Ovary (tissue), 9 donors: ENCODE results near the gene SLC25A30. TPM values are rescaled to one million over a fixed set of nuclear protein-coding genes. Genes with fewer than 3 reads are reported as not detected.

Source experiments
- DNase-seq, 5 donors: peaks; one replicate each; pipeline ENCODE4 v3.0.0-alpha.2; 2019 to 2020
- H3K27ac ChIP-seq, 2 donors: fragments of 200-600 bp; one replicate each; pipeline versions ENCODE4 v1.5.1 to v1.8.0; 2019 to 2022
- H3K27me3 ChIP-seq: fragments of 200-600 bp; one replicate; pipeline ENCODE4 v1.8.0; 2022
- H3K36me3 ChIP-seq: fragments of 200-600 bp; sonication (generic); one replicate; pipeline ENCODE4 v1.5.1; 2019
- H3K4me1 ChIP-seq: one replicate; pipeline ENCODE4 v1.8.1; 2013; ENCODE audit warnings: mild to moderate bottlenecking, moderate library complexity; ENCODE audit not compliant: insufficient read depth
- H3K4me3 ChIP-seq: fragments of 200-600 bp; sonication (generic); one replicate; pipeline ENCODE4 v1.5.1; 2017
- H3K9me3 ChIP-seq, 2 donors: fragments of 200-600 bp in 1 of 2; sonication (generic) in 1 of 2; one replicate each; pipeline versions ENCODE4 v1.5.1 to v1.8.1; 2013 to 2019; ENCODE audit warnings: mild to moderate bottlenecking in 1 of 2, moderate library complexity in 1 of 2
- EP300 ChIP-seq: sonication (generic); formaldehyde crosslinking; IDR thresholded peaks from one replicate; pipeline ENCODE4 v1.6.1; 2017; ENCODE audit warnings: antibody characterized with exemption
- POLR2A ChIP-seq: fragments of 450-650 bp; IDR thresholded peaks from one replicate; pipeline ENCODE4 v1.6.1; 2017; ENCODE audit warnings: antibody characterized with exemption, mild to moderate bottlenecking, moderate library complexity
- WGBS, 3 donors: extraction: QIAGEN DNeasy Blood & Tissue Kit in 1 of 3; methylation state at CpG; one replicate each; pipeline versions ENCODE4 v1.1.5 to v1.1.7; 2013 to 2017; 5-methylcytosine and 5-hydroxymethylcytosine counted together
- intact Hi-C, 4 donors: fragments of 100-400 bp; cut with DNase I; formaldehyde crosslinking; loops; one replicate each; pipeline versions ENCODE4 v1.11.0 to v1.15.1; 2022 to 2023
- polyA plus RNA-seq, 2 donors: library from polyadenylated mRNA; stranded (reverse); fragments of 200-250 nt in 1 of 2; fragments of 350-450 nt in 1 of 2; fragmentation: Illumina TruSeq in 1 of 2; extraction: RNeasy Lipid Tissue Mini Kit (QIAGEN cat#74804) in 1 of 2; gene quantifications; one replicate each; pipeline ENCODE4 v1.2.3, GENCODE V29; 2013 to 2014
- total RNA-seq, 7 donors: library from RNA; depleted of rRNA in 2 of 7; stranded (reverse); fragments of >200 nt in 2 of 7; fragmentation: NEBNext Ultra II Directional in 3 of 7; extraction: Animal tissue kit (Norgen Biotek cat#: 25700) in 3 of 7; gene quantifications; one replicate each; pipeline versions ENCODE4 v1.1.0 to v1.2.4, GENCODE V29; 2016 to 2023
- TF ChIP-seq, protein P1 (sequence below), 3 donors: fragments of 450-650 bp in 2 of 3; fragments of 200-600 bp in 1 of 3; IDR thresholded peaks; one replicate each; pipeline versions ENCODE4 v1.5.1 to v1.8.0; 2016 to 2022; ENCODE audit warnings: antibody characterized with exemption in 3 of 3, mild to moderate bottlenecking in 1 of 3
- donor health status: DM: no; HTN: no; CAD: no; lungs with moderate emphysema.
- donor health status: DM: no; HTN: no; CAD: no.
- donor health status: Bipolar disorder and iron deficiency.
- donor health status: DM: yes; HTN: yes; CAD: no.
- donor health status: DM: no; HTN: no; CAD: no.
- donor health status: DM: yes; HTN: yes; CAD: no.

Gene SLC25A30
- total and polyA plus RNA-seq, 9 donors: 10.7 to 33.4 (median 22.8) TPM

DNA sequence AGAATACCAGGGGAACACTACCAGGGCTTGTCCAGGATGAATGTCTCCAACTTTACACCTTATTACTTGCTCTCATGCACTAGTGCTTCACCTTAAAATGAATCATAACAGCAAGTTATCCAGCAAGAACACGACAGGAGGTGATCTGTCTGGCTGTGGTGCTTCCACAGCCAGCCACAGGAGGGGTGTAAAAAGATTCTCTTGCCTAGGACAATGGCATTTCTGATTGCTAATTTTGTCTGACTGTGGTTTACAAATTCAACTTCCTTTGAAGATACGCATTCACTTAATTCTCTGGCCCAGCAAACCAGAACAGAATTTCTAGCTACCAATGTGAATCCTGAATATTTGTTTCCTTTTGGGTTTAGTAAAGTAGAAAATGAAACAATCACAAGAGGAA is 23.5 kb upstream of the SLC25A30 start:
- peak overlapping the region in 1 of 2 donors; percentile 49 for H3K27ac ChIP-seq
- intact Hi-C loops: no loop called here

DNA sequence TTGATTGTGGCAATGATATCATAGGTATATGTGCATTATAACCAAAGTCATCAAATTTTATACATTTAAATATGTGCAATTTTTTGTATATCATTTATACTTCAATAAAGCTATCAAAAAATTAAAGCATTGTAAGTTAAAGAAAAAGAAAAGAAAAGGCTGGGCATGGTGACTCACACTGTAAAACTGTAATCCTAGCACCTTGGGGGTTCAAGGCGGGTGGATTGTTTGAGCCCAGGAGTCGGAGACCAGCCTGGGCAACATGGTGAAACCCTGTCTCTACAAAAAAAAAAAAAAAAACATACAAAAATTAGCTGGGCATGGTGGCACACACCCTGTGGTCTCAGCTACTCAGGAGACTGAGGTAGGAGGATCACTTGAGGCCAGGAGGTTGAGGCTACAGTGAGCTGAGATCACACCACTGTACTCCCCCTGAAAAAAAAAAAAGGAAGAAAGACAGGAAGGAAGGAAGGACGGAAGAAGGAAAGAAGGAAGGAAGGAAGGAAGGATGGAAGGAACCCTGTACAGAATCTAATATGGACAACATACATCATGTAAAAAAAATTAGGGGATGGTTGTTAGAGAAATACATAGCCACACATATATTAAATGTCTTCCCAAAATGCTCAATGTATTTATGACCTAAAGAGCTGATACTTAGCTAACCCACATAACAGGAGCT is 21.7 kb upstream of the SLC25A30 start:
- intact Hi-C loops: no loop called here
- 76 to 88% (median 80%) methylated on average over 3 of the region's 3 CpGs for WGBS, 3 donors
- peak overlapping the region in 1 of 2 donors; percentile 68 for H3K27ac ChIP-seq
- H3K4me1 ChIP-seq: peaks cover 4% of the 10 kb centered on the region
- no peaks in the 10 kb centered on the region for H3K9me3 ChIP-seq
- no peak for DNase-seq
- no peaks in the 10 kb centered on the region for H3K36me3 ChIP-seq
- H3K4me3 ChIP-seq: no peak overlapping the region
- H3K27me3 ChIP-seq: no peaks in the 10 kb centered on the region
- TF ChIP-seq, protein P1, sequence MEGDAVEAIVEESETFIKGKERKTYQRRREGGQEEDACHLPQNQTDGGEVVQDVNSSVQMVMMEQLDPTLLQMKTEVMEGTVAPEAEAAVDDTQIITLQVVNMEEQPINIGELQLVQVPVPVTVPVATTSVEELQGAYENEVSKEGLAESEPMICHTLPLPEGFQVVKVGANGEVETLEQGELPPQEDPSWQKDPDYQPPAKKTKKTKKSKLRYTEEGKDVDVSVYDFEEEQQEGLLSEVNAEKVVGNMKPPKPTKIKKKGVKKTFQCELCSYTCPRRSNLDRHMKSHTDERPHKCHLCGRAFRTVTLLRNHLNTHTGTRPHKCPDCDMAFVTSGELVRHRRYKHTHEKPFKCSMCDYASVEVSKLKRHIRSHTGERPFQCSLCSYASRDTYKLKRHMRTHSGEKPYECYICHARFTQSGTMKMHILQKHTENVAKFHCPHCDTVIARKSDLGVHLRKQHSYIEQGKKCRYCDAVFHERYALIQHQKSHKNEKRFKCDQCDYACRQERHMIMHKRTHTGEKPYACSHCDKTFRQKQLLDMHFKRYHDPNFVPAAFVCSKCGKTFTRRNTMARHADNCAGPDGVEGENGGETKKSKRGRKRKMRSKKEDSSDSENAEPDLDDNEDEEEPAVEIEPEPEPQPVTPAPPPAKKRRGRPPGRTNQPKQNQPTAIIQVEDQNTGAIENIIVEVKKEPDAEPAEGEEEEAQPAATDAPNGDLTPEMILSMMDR (IDR thresholded peaks at IDR 0.05): no peak
- TF ChIP-seq POLR2A: no peak

More for the DNA sequence above, 23.5 kb upstream of the SLC25A30 start:
- no peak for DNase-seq
- H3K36me3 ChIP-seq: no peaks in the 10 kb centered on the region
- peaks cover 4% of the 10 kb centered on the region for H3K4me1 ChIP-seq
- no peak overlapping the region for H3K4me3 ChIP-seq
- TF ChIP-seq, protein P1 (IDR thresholded peaks at IDR 0.05): no peak
- TF ChIP-seq EP300: no peak
- no peak for TF ChIP-seq POLR2A
- WGBS, 3 donors: 4 to 18% (median 17%) methylated on average over 2 of the region's 2 CpGs
- H3K27me3 ChIP-seq: no peaks in the 10 kb centered on the region
- no peaks in the 10 kb centered on the region for H3K9me3 ChIP-seq

DNA sequence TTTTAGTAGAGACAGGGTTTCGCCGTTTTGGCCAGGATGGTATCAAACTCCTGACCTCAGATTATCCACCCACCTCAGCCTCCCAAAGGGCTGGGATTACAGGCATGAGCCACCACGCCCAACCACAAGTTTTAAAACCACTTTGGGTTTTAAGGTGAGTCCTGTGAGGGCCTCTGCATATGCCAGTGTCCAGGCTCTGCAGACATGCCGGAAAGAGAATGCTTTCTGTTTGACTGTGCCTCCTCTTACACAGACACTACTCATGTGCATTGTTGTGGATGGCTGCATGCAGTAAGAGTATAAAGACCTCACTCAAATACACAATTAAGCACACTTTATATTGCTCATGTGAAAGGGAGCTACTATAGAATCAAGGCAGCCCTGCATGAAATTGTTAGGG is 20.8 kb upstream of the SLC25A30 start:
- H3K27me3 ChIP-seq: no peaks in the 10 kb centered on the region
- 82 to 92% (median 90%) methylated on average over 4 of the region's 4 CpGs for WGBS, 3 donors
- H3K4me3 ChIP-seq: no peak overlapping the region
- H3K4me1 ChIP-seq: peaks cover 4% of the 10 kb centered on the region
- H3K36me3 ChIP-seq: no peaks in the 10 kb centered on the region
- no peak overlapping the region for H3K27ac ChIP-seq
- no peak for TF ChIP-seq POLR2A
- TF ChIP-seq EP300: no peak
- TF ChIP-seq, protein P1 (IDR thresholded peaks at IDR 0.05): no peak
- no peaks in the 10 kb centered on the region for H3K9me3 ChIP-seq
- DNase-seq: no peak
- intact Hi-C loops: no loop called here

DNA sequence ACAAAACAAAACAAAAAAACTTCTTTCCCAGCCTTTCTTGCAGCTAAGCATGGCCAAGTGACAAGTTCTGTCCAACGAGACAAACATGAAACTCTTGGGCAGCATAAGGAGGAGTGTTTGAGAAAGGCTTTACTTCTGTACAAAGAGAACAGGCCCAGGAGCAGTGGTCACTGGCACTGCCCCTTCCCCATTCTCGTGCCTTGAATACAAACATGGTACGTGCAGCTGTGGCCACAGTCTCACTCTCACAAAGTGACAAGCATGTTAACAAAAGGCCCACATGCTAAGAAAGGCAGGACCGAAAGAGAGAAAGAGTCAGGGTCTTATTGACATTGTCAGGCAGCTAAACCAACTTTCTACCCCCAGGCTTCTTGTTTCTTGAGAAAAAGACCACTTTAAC is 19.8 kb upstream of the SLC25A30 start:
- no peaks in the 10 kb centered on the region for H3K36me3 ChIP-seq
- TF ChIP-seq, protein P1 (IDR thresholded peaks at IDR 0.05): no peak
- TF ChIP-seq POLR2A (no peak), EP300 (no peak)
- no peaks in the 10 kb centered on the region for H3K27me3 ChIP-seq
- H3K4me1 ChIP-seq: peaks cover 4% of the 10 kb centered on the region
- WGBS, 3 donors: 79 to 89% (median 85%) methylated on average over 4 of the region's 4 CpGs
- H3K4me3 ChIP-seq: no peak overlapping the region
- no peaks in the 10 kb centered on the region for H3K9me3 ChIP-seq
- intact Hi-C loops: no loop called here
- DNase-seq: no peak
- H3K27ac ChIP-seq: no peak overlapping the region
